Spleen (tissue), 11 donors: Measurements from ENCODE around the gene HSDL2. TPM values are rescaled to one million over a fixed set of nuclear protein-coding genes. Genes with fewer than 3 reads are reported as not detected.

Experiments used
- DNase-seq: peaks from one replicate; pipeline ENCODE4 v3.0.0-alpha.2; 2020
- H3K27ac ChIP-seq, 8 donors: fragments of 200-600 bp; sonication (generic) in 7 of 8; 1 replicate in 4 of 8; 2 replicates in 4 of 8; pipeline versions ENCODE4 v1.5.0 to v1.8.0; 2016 to 2021; ENCODE audit warnings: inconsistent platforms in 4 of 8, mild to moderate bottlenecking in 4 of 8, moderate library complexity in 1 of 8
- H3K27me3 ChIP-seq, 7 donors: fragments of 200-600 bp; sonication (generic) in 6 of 7; replicated peaks in 1 of 7; 1 replicate in 4 of 7; 2 replicates in 3 of 7; pipeline versions ENCODE4 v1.5.0 to v1.8.0; 2016 to 2021; ENCODE audit warnings: inconsistent platforms in 3 of 7, mild to moderate bottlenecking in 1 of 7
- H3K36me3 ChIP-seq, 6 donors: fragments of 200-600 bp; sonication (generic) in 5 of 6; 1 replicate in 4 of 6; 2 replicates in 2 of 6; pipeline versions ENCODE4 v1.5.0 to v1.8.0; 2016 to 2021; ENCODE audit warnings: inconsistent platforms in 2 of 6
- H3K4me1 ChIP-seq, 6 donors: fragments of 200-600 bp; sonication (generic) in 5 of 6; 1 replicate in 3 of 6; 2 replicates in 3 of 6; pipeline versions ENCODE4 v1.5.0 to v1.8.0; 2016 to 2021; ENCODE audit warnings: inconsistent platforms in 3 of 6
- H3K4me3 ChIP-seq, 8 donors: fragments of 200-600 bp; sonication (generic) in 7 of 8; 1 replicate in 4 of 8; 2 replicates in 4 of 8; pipeline versions ENCODE4 v1.5.0 to v1.8.0; 2016 to 2021; ENCODE audit warnings: inconsistent platforms in 4 of 8, mild to moderate bottlenecking in 4 of 8, moderate library complexity in 2 of 8
- H3K9me3 ChIP-seq, 8 donors: fragments of 200-600 bp; sonication (generic) in 7 of 8; 1 replicate in 4 of 8; 2 replicates in 4 of 8; pipeline versions ENCODE4 v1.5.0 to v1.8.0; 2016 to 2021; ENCODE audit warnings: inconsistent platforms in 4 of 8
- CTCF ChIP-seq, 11 experiments: fragments of 200-600 bp in 7 of 11; fragments of 450-650 bp in 4 of 11; sonication (generic) in 4 of 11; IDR thresholded peaks in 8 of 11; conservative IDR thresholded peaks in 3 of 11; 1 replicate in 7 of 11; 2 replicates in 4 of 11; pipeline versions ENCODE4 v1.4.0 to v1.8.0; 2016 to 2021; ENCODE audit warnings: antibody characterized with exemption in 11 of 11, inconsistent platforms in 4 of 11, mild to moderate bottlenecking in 1 of 11
- POLR2A ChIP-seq, 3 donors: fragments of 450-650 bp; IDR thresholded peaks; one replicate each; pipeline ENCODE4 v1.5.1; 2017; ENCODE audit warnings: antibody characterized with exemption in 3 of 3, mild to moderate bottlenecking in 1 of 3
- POLR2AphosphoS5 ChIP-seq, 3 donors: sonication (generic); formaldehyde crosslinking; IDR thresholded peaks; one replicate each; pipeline ENCODE4 v1.5.1; 2017; ENCODE audit warnings: antibody characterized with exemption in 3 of 3
- WGBS, 5 donors: extraction: QIAGEN DNeasy Blood & Tissue Kit in 3 of 5; methylation state at CpG; one replicate each; pipeline versions ENCODE4 v1.1.5 to v1.1.7; 2013 to 2018; 5-methylcytosine and 5-hydroxymethylcytosine counted together
- intact Hi-C: fragments of 100-400 bp; cut with DNase I; formaldehyde crosslinking; loops from one replicate; pipeline ENCODE4 v1.15.0; 2023; ENCODE audit warnings: low total_unique reads
- polyA plus RNA-seq, 3 donors: library from polyadenylated mRNA; stranded (reverse); fragments of 200-250 nt; gene quantifications; one replicate each; pipeline ENCODE4 v1.2.1, GENCODE V29; 2013
- total RNA-seq, 7 donors: library from RNA; depleted of rRNA in 3 of 7; stranded (reverse); fragments of >200 nt in 3 of 7; fragmentation: NEBNext Ultra II Directional in 4 of 7; extraction: Animal tissue kit (Norgen Biotek cat#: 25700) in 4 of 7; gene quantifications; one replicate each; pipeline versions ENCODE4 v1.1.0 to v1.2.1, GENCODE V29; 2016 to 2021
- donor health status: healthy with polysubstance abuse.
- donor health status: DM: no; HTN: no; CAD: no; lungs with moderate emphysema.
- donor health status: DM: no; HTN: no; CAD: no.
- donor health status: Bipolar disorder and iron deficiency.
- donor health status: healthy.
- donor health status: DM: no; HTN: no; CAD: no.
- donor health status: DM: yes; HTN: yes; CAD: no.

The HSDL2 gene
- total and polyA plus RNA-seq, 10 donors, result 11.2 to 42.6 (median 30.3) TPM

- H3K27ac ChIP-seq, result no peak overlapping the region
- intact Hi-C loops, result no loop called here
- H3K27me3 ChIP-seq, result no peaks in the 10 kb centered on the region
- peaks cover 0 to 67% (median 0%) of the 10 kb centered on the region in 6 donors for H3K36me3 ChIP-seq
- peaks cover 0 to 3% (median 0%) of the 10 kb centered on the region in 6 donors for H3K4me1 ChIP-seq
- no peak overlapping the region for H3K4me3 ChIP-seq
- no peaks in the 10 kb centered on the region for H3K9me3 ChIP-seq
- DNase-seq, result no peak
- no peak for TF ChIP-seq POLR2AphosphoS5 (IDR thresholded peaks at IDR 0.05)
- no peak for TF ChIP-seq POLR2A (IDR thresholded peaks at IDR 0.05)
- TF ChIP-seq CTCF (IDR thresholded peaks at IDR 0.05 in 8 of 11, conservative IDR thresholded peaks at IDR 0.05 in 3 of 11), result no peak
- WGBS, 5 donors, result 93 to 100% (median 99%) methylated on average over 2 of the region's 2 CpGs
These were observed 59.9 kb downstream of the HSDL2 start for GRCh38 chr9:112439825-112440224.

GRCh38 chr9:112443200-112443599, 63.3 kb downstream of the HSDL2 start:
- intact Hi-C loops, result no loop called here
- H3K36me3 ChIP-seq, result peaks cover 0 to 57% (median 0%) of the 10 kb centered on the region in 6 donors
- H3K27me3 ChIP-seq, result no peaks in the 10 kb centered on the region
- H3K4me1 ChIP-seq, result peaks cover 0 to 35% (median 9%) of the 10 kb centered on the region in 6 donors
- H3K9me3 ChIP-seq, result no peaks in the 10 kb centered on the region
- H3K4me3 ChIP-seq, result no peak overlapping the region
- no peak for DNase-seq
- no peak overlapping the region for H3K27ac ChIP-seq
- TF ChIP-seq CTCF (IDR thresholded peaks at IDR 0.05 in 8 of 11, conservative IDR thresholded peaks at IDR 0.05 in 3 of 11) (peak in 10 of 11 experiments; percentile 25 to 58 (median 42)), POLR2AphosphoS5 (IDR thresholded peaks at IDR 0.05) (no peak)

GRCh38 chr9:112443636-112444035, 63.7 kb downstream of the HSDL2 start:
- no peak overlapping the region for H3K27ac ChIP-seq
- 77 to 93% (median 91%) methylated on average over 1 of the region's 1 CpG for WGBS, 5 donors
- peaks cover 0 to 54% (median 0%) of the 10 kb centered on the region in 6 donors for H3K36me3 ChIP-seq
- intact Hi-C loops, result no loop called here
- H3K4me1 ChIP-seq, result peaks cover 0 to 35% (median 9%) of the 10 kb centered on the region in 6 donors
- no peaks in the 10 kb centered on the region for H3K27me3 ChIP-seq
- H3K9me3 ChIP-seq, result no peaks in the 10 kb centered on the region
- no peak for TF ChIP-seq CTCF (IDR thresholded peaks at IDR 0.05 in 8 of 11, conservative IDR thresholded peaks at IDR 0.05 in 3 of 11)
- TF ChIP-seq POLR2AphosphoS5 (IDR thresholded peaks at IDR 0.05), result no peak
- TF ChIP-seq POLR2A (IDR thresholded peaks at IDR 0.05), result no peak
- DNase-seq, result no peak
- no peak overlapping the region for H3K4me3 ChIP-seq

GRCh38 chr9:112445196-112445595, 65.3 kb downstream of the HSDL2 start:
- H3K27me3 ChIP-seq, result no peaks in the 10 kb centered on the region
- no peak for TF ChIP-seq POLR2AphosphoS5 (IDR thresholded peaks at IDR 0.05)
- no peak for TF ChIP-seq POLR2A (IDR thresholded peaks at IDR 0.05)
- TF ChIP-seq CTCF (IDR thresholded peaks at IDR 0.05 in 8 of 11, conservative IDR thresholded peaks at IDR 0.05 in 3 of 11), result no peak
- no peak overlapping the region for H3K27ac ChIP-seq
- 4 to 66% (median 33%) methylated on average over 1 of the region's 1 CpG for WGBS, 5 donors
- no peak for DNase-seq
- peaks cover 0 to 35% (median 9%) of the 10 kb centered on the region in 6 donors for H3K4me1 ChIP-seq
- H3K36me3 ChIP-seq, result peaks cover 0 to 39% (median 0%) of the 10 kb centered on the region in 6 donors
- intact Hi-C loops, result no loop called here
- H3K4me3 ChIP-seq, result no peak overlapping the region
- H3K9me3 ChIP-seq, result no peaks in the 10 kb centered on the region
